ENCODE measurements around the gene RABGAP1.
"Not testable (repeated sequence)": the region's sequence is repeated elsewhere in the genome, so short reads cannot be mapped to it uniquely, and the experiment has no call there.

The RABGAP1 gene

GRCh38 chr9:122940749-122941581 lies at the start of gene RABGAP1:
Gene RABGAP1, plus strand, starts transcription at chr9:122941020. Its CDS starts 16,040 bp downstream, at chr9:122957060.
- DNase-seq, result peak; percentile 86

- no peak for DNase-seq
Measured at GRCh38 chr9:122897969-122898368, 42.9 kb upstream of the RABGAP1 start.

- no peak for DNase-seq
Measured at GRCh38 chr9:122900791-122901190, 40.0 kb upstream of the RABGAP1 start.

- no peak for DNase-seq
Measured at GRCh38 chr9:122904466-122904822, 36.4 kb upstream of the RABGAP1 start.

- DNase-seq, result peak; percentile 54
Measured at GRCh38 chr9:122904823-122905710, 35.8 kb upstream of the RABGAP1 start, which contains the start of gene RC3H2. Gene RC3H2, minus strand, starts transcription at chr9:122905359. Its CDS starts 7,850 bp downstream, at chr9:122897509.

GRCh38 chr9:122906122-122906521 lies 34.7 kb upstream of the RABGAP1 start:
- not testable (repeated sequence) for DNase-seq

GRCh38 chr9:122912671-122912963 lies 28.2 kb upstream of the RABGAP1 start:
- DNase-seq, result no peak

- DNase-seq, result peak; percentile 40
Measured at GRCh38 chr9:122912964-122913673, 27.7 kb upstream of the RABGAP1 start, which contains the start of gene ZBTB6. Gene ZBTB6, minus strand, starts transcription at chr9:122913323. Its CDS starts 1,251 bp downstream, at chr9:122912072.

- DNase-seq, result no peak
Measured at GRCh38 chr9:122918310-122918709, 22.5 kb upstream of the RABGAP1 start.

- no peak for DNase-seq
Measured at GRCh38 chr9:122922713-122923112, 18.1 kb upstream of the RABGAP1 start.

- no peak for DNase-seq
Measured at GRCh38 chr9:122923947-122924346, 16.9 kb upstream of the RABGAP1 start.

GRCh38 chr9:122929796-122930354 lies 10.9 kb upstream of the RABGAP1 start:
- DNase-seq, result no peak

GRCh38 chr9:122930541-122931225 lies 10.1 kb upstream of the RABGAP1 start:
- no peak for DNase-seq

GRCh38 chr9:122931226-122932121 lies 9.3 kb upstream of the RABGAP1 start, which contains the start of gene ZBTB26:
Gene ZBTB26, minus strand, starts transcription at chr9:122931512. Its CDS starts 11,578 bp downstream, at chr9:122919934.
- DNase-seq, result peak; percentile 85

- DNase-seq, result no peak
Measured at GRCh38 chr9:122936464-122936863, 4.4 kb upstream of the RABGAP1 start.

- DNase-seq, result no peak
Measured at GRCh38 chr9:122936883-122937282, 3.9 kb upstream of the RABGAP1 start.

GRCh38 chr9:122939601-122940000 lies 1.2 kb upstream of the RABGAP1 start:
- DNase-seq, result no peak

GRCh38 chr9:122940454-122940748 lies 419 bp upstream of the RABGAP1 start:
- DNase-seq, result no peak

- no peak for DNase-seq
Measured at GRCh38 chr9:122941582-122942234, 888 bp downstream of the RABGAP1 start.

Measured in 8988T (cell line).